ENCODE data around the gene ATP7B.
"Not testable (repeated sequence)": the region's sequence is repeated elsewhere in the genome, so short reads cannot be mapped to it uniquely, and the experiment has no call there.

The ATP7B gene

GRCh38 chr13:52005841-52006522 is 5.3 kb downstream of the ATP7B start:
- no peak for DNase-seq

- no peak for DNase-seq
Observed at GRCh38 chr13:52004511-52005170, 6.6 kb downstream of the ATP7B start.

- no peak for DNase-seq
Observed at GRCh38 chr13:52003541-52003940, 7.7 kb downstream of the ATP7B start.

GRCh38 chr13:52002361-52002760 is 8.9 kb downstream of the ATP7B start:
- no peak for DNase-seq

GRCh38 chr13:52001120-52001731 is 10.0 kb downstream of the ATP7B start:
- peak; percentile 57 for DNase-seq

- no peak for DNase-seq
Observed at GRCh38 chr13:51999921-52000320, 11.3 kb downstream of the ATP7B start.

- DNase-seq, result no peak
Observed at GRCh38 chr13:51999510-51999911, 11.7 kb downstream of the ATP7B start.

GRCh38 chr13:51998723-51999509 is 12.3 kb downstream of the ATP7B start:
- no peak for DNase-seq

- DNase-seq, result no peak
Observed at GRCh38 chr13:51997641-51998330, 13.5 kb downstream of the ATP7B start.

- DNase-seq, result no peak
Observed at GRCh38 chr13:51997186-51997585, 14.1 kb downstream of the ATP7B start.

GRCh38 chr13:51996641-51997040 is 14.6 kb downstream of the ATP7B start:
- no peak for DNase-seq

GRCh38 chr13:51995677-51996551 is 15.3 kb downstream of the ATP7B start:
- DNase-seq, result no peak

- no peak for DNase-seq
Observed at GRCh38 chr13:51993713-51994112, 17.5 kb downstream of the ATP7B start.

GRCh38 chr13:51988988-51989618 is 22.1 kb downstream of the ATP7B start:
- no peak for DNase-seq

GRCh38 chr13:51984904-51985303 is 26.3 kb downstream of the ATP7B start:
- not testable (repeated sequence) for DNase-seq

- not testable (repeated sequence) for DNase-seq
Observed at GRCh38 chr13:51983292-51983691, 28.0 kb downstream of the ATP7B start.

- DNase-seq, result no peak
Observed at GRCh38 chr13:51981355-51981754, 29.9 kb downstream of the ATP7B start.

GRCh38 chr13:51980908-51981307 is 30.3 kb downstream of the ATP7B start:
- DNase-seq, result no peak

GRCh38 chr13:51978796-51979556 is 32.3 kb downstream of the ATP7B start:
- DNase-seq, result no peak

- DNase-seq, result no peak
Observed at GRCh38 chr13:51977625-51978024, 33.6 kb downstream of the ATP7B start.
